ENCODE results near the gene ZSCAN5A. TPM values are rescaled to one million over a fixed set of nuclear protein-coding genes. Genes with fewer than 3 reads are reported as not detected.
"Not testable (repeated sequence)": the region's sequence is repeated elsewhere in the genome, so short reads cannot be mapped to it uniquely, and the experiment has no call there.

ZSCAN5A gene
- polyA plus RNA-seq (ENCODE audit: insufficient read length), result 8.1 TPM

GRCh38 chr19:56314381-56315076, at the start of gene ZSCAN5A:
ZSCAN5A (minus strand) TSS chr19:56314839; CDS start chr19:56225046, 89,793 bp downstream.
- DNase-seq, result peak; percentile 98

GRCh38 chr19:56360841-56361240, 46.2 kb upstream of the ZSCAN5A start:
- DNase-seq, result no peak

- no peak for DNase-seq
These were observed 42.3 kb upstream of the ZSCAN5A start for GRCh38 chr19:56356944-56357343.

- DNase-seq, result no peak
These were observed 40.9 kb upstream of the ZSCAN5A start for GRCh38 chr19:56355517-56355916.

- DNase-seq, result no peak
These were observed 36.6 kb upstream of the ZSCAN5A start for GRCh38 chr19:56351208-56351607.

- peak; percentile 26 for DNase-seq
These were observed 35.9 kb upstream of the ZSCAN5A start for GRCh38 chr19:56350416-56351045.

- no peak for DNase-seq
These were observed 33.7 kb upstream of the ZSCAN5A start for GRCh38 chr19:56348289-56348877.

- DNase-seq, result no peak
These were observed 32.6 kb upstream of the ZSCAN5A start for GRCh38 chr19:56347163-56347778.

GRCh38 chr19:56341948-56342347, 27.3 kb upstream of the ZSCAN5A start:
- no peak for DNase-seq

GRCh38 chr19:56339031-56339430, 24.4 kb upstream of the ZSCAN5A start:
- DNase-seq, result not testable (repeated sequence)

GRCh38 chr19:56337077-56337476, 22.4 kb upstream of the ZSCAN5A start:
- DNase-seq, result not testable (repeated sequence)

- not testable (repeated sequence) for DNase-seq
These were observed 20.7 kb upstream of the ZSCAN5A start for GRCh38 chr19:56335371-56335770.

GRCh38 chr19:56333506-56333905, 18.9 kb upstream of the ZSCAN5A start:
- no peak for DNase-seq

GRCh38 chr19:56332695-56333094, 18.1 kb upstream of the ZSCAN5A start:
- DNase-seq, result no peak

- no peak for DNase-seq
These were observed 9.8 kb upstream of the ZSCAN5A start for GRCh38 chr19:56324436-56324835.

GRCh38 chr19:56321989-56322440, 7.4 kb upstream of the ZSCAN5A start:
- no peak for DNase-seq

- no peak for DNase-seq
These were observed 6.8 kb upstream of the ZSCAN5A start for GRCh38 chr19:56321254-56321988.

- no peak for DNase-seq
These were observed 5.4 kb upstream of the ZSCAN5A start for GRCh38 chr19:56319991-56320390.

- DNase-seq, result no peak
These were observed 3.1 kb upstream of the ZSCAN5A start for GRCh38 chr19:56317749-56318148.

- no peak for DNase-seq
These were observed 2.1 kb upstream of the ZSCAN5A start for GRCh38 chr19:56316728-56317127.

- peak; percentile 98 for DNase-seq
These were observed 614 bp upstream of the ZSCAN5A start for GRCh38 chr19:56315077-56315828.

- DNase-seq, result no peak
These were observed 640 bp downstream of the ZSCAN5A start for GRCh38 chr19:56314018-56314380.
